ENCODE results near the gene TRIM41. TPM values are rescaled to one million over a fixed set of nuclear protein-coding genes. Genes with fewer than 3 reads are reported as not detected.
"Not testable (repeated sequence)": the region's sequence is repeated elsewhere in the genome, so short reads cannot be mapped to it uniquely, and the experiment has no call there.

The TRIM41 gene
- total RNA-seq, 1 experiment from 2014 or later, result 34.2 TPM

- not testable (repeated sequence) for H2BK120ac ChIP-seq (ENCODE audit: low read depth, low read length, poor library complexity, severe bottlenecking); H3K4ac ChIP-seq (ENCODE audit: low read depth, low read length); H2BK20ac ChIP-seq (ENCODE audit: low read depth, low read length, poor library complexity, severe bottlenecking); H4K20me1 ChIP-seq (ENCODE audit: control insufficient read depth, insufficient read depth, insufficient read length); H3T11ph ChIP-seq (ENCODE audit: low read length); H2BK15ac ChIP-seq (ENCODE audit: low read depth, low read length); H3K18ac ChIP-seq (ENCODE audit: insufficient read length, low read depth, low read length); H3K14ac ChIP-seq (ENCODE audit: insufficient read depth, low read length); H4K5ac ChIP-seq (ENCODE audit: insufficient read length, low read depth, low read length); DNase-seq; H3K79me2 ChIP-seq (ENCODE audit: insufficient read depth, low read length); H3K4me1 ChIP-seq (ENCODE audit: insufficient read depth, low read length); H3K79me1 ChIP-seq (ENCODE audit: insufficient read depth, low read depth, low read length, poor library complexity, severe bottlenecking); H3K9me3 ChIP-seq (ENCODE audit: control insufficient read depth, low read depth, low read length); H3K27me3 ChIP-seq (ENCODE audit: insufficient read depth, low read length); H2BK12ac ChIP-seq (ENCODE audit: insufficient read length, low read depth, low read length); H4K91ac ChIP-seq (ENCODE audit: insufficient read length, low read depth, low read length); H3K27me3 Mint-ChIP-seq (ENCODE audit: low read depth); H3K4me2 ChIP-seq (ENCODE audit: insufficient read depth, insufficient read length, low read length); H4K8ac ChIP-seq (replicated peaks; ENCODE audit: insufficient read length, low read depth, low read length); H3K9me3 Mint-ChIP-seq; H2AFZ ChIP-seq (ENCODE audit: low read length); H2AK5ac ChIP-seq (ENCODE audit: insufficient read length, low read length); H3K56ac ChIP-seq (ENCODE audit: insufficient read length, low read depth, low read length); H3K23me2 ChIP-seq (ENCODE audit: insufficient read length, low read depth, low read length, poor library complexity, severe bottlenecking); H3K23ac ChIP-seq (ENCODE audit: insufficient read length, low read depth, low read length); H3K27ac ChIP-seq (ENCODE audit: insufficient read length, low read depth, low read length); H2BK5ac ChIP-seq (ENCODE audit: insufficient read length, low read length); H3K9ac ChIP-seq (ENCODE audit: extremely low read depth, insufficient read length, low read length)
- no CpG with 5 or more reads among the region's 6 CpGs for WGBS (ENCODE audit: extremely low coverage, insufficient read length, low lambda C conversion rate)
- H3K4me1 Mint-ChIP-seq, result peaks cover 8 to 11% of the 10 kb centered on the region in 2 experiments; a peak in 3 of 4 replicates
- H3K4me3 Mint-ChIP-seq, result peak overlapping the region in 1 of 2 experiments; percentile 58; a peak in 2 of 5 replicates
- peak; percentile 40; the same call in 2 of the 3 replicates for TF ChIP-seq CTCF (conservative IDR thresholded peaks at IDR 0.05)
- H3K27ac Mint-ChIP-seq, result peak overlapping the region in 1 of 3 experiments; percentile 31; a peak in 2 of 7 replicates
- peaks cover 12 to 36% (median 35%) of the 10 kb centered on the region in 3 experiments; a peak in 6 of 7 replicates for H3K36me3 Mint-ChIP-seq (ENCODE audit: insufficient read depth in 1 of 3, low read depth in 3 of 3)
Measured at GRCh38 chr5:181283841-181284755, 61.0 kb downstream of the TRIM41 start.

Small RNA genes within 50 kb of the gene (microRNA-seq; reads per million reads assigned to microRNA genes)
- gene MIR4638 (ENCODE audit: borderline microRNAs expressed), result not detected

Other genes with a start within 250 kb of the TRIM41 start
- gene BTNL3, start 234.4 kb upstream of the TRIM41 start, total RNA-seq (2021), result not detected in 2 replicates
- gene BTNL9, start 183.0 kb upstream of the TRIM41 start, total RNA-seq (2021), result 0.88 and 0.96 TPM in 2 replicates
- gene OR2V1, start 92.1 kb upstream of the TRIM41 start, total RNA-seq (2021), result not detected in 2 replicates
- not detected in 2 replicates for gene OR2V2, start 75.7 kb upstream of the TRIM41 start, total RNA-seq (2021)
- gene TRIM7, start 18.1 kb upstream of the TRIM41 start, total RNA-seq (2021), result not detected in 2 replicates
- 2,548 and 2,552 TPM in 2 replicates for gene RACK1, start 20.6 kb downstream of the TRIM41 start, total RNA-seq (2021)
- gene TRIM52, start 37.9 kb downstream of the TRIM41 start, total RNA-seq (2021), result 5.1 and 5.7 TPM in 2 replicates
- not detected in 2 replicates for gene OR4F3, start 144.0 kb downstream of the TRIM41 start, total RNA-seq (2021)

Data from H9 (cell line).